Choroid plexus epithelial cell (primary cell): ENCODE results near the gene MYLK.

Experiments
- DNase-seq: peaks from one replicate; pipeline ENCODE4 v3.0.0-alpha.2; 2010; ENCODE audit warnings: low read depth
- H3K4me3 ChIP-seq: 2 replicates; pipeline ENCODE4 v1.5.1; 2011; ENCODE audit warnings: low read depth, mild to moderate bottlenecking, control low read depth, low read length, moderate library complexity
- TF ChIP-seq, protein P1 (sequence below): conservative IDR thresholded peaks from 2 replicates; pipeline ENCODE4 v1.5.1; 2011; ENCODE audit warnings: low read depth, mild to moderate bottlenecking, control low read depth, inconsistent platforms, low read length, moderate library complexity

Gene MYLK

GRCh38 chr3:123634149-123635051 lies 249.7 kb downstream of the MYLK start:
- TF ChIP-seq, protein P1, sequence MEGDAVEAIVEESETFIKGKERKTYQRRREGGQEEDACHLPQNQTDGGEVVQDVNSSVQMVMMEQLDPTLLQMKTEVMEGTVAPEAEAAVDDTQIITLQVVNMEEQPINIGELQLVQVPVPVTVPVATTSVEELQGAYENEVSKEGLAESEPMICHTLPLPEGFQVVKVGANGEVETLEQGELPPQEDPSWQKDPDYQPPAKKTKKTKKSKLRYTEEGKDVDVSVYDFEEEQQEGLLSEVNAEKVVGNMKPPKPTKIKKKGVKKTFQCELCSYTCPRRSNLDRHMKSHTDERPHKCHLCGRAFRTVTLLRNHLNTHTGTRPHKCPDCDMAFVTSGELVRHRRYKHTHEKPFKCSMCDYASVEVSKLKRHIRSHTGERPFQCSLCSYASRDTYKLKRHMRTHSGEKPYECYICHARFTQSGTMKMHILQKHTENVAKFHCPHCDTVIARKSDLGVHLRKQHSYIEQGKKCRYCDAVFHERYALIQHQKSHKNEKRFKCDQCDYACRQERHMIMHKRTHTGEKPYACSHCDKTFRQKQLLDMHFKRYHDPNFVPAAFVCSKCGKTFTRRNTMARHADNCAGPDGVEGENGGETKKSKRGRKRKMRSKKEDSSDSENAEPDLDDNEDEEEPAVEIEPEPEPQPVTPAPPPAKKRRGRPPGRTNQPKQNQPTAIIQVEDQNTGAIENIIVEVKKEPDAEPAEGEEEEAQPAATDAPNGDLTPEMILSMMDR, result no peak
- no peak overlapping the region for H3K4me3 ChIP-seq
- no peak for DNase-seq

- TF ChIP-seq, protein P1, result no peak
- DNase-seq, result peak; percentile 48
- no peak overlapping the region for H3K4me3 ChIP-seq
These were observed 250.6 kb downstream of the MYLK start for GRCh38 chr3:123633530-123633929.

GRCh38 chr3:123632161-123632655 lies 251.9 kb downstream of the MYLK start:
- peak; percentile 74 for DNase-seq
- TF ChIP-seq, protein P1, result no peak
- no peak overlapping the region for H3K4me3 ChIP-seq

DNA sequence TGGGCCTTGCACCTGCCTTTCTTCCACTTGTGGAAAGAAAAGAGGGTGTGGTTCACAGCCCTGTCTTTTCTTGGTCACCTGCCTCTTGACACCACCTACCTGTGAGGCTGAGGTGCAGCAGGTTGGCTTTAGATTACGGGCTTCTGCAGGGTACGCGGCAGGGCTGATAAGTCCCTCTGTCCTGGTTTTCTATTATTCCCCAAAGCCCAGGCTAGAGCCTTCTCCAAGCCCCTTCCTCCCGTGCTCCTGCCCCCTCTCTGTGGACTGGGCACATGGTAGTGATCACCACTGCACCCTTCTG lies 254.4 kb downstream of the MYLK start:
- TF ChIP-seq, protein P1, result no peak
- DNase-seq, result no peak
- no peak overlapping the region for H3K4me3 ChIP-seq

- no peak overlapping the region for H3K4me3 ChIP-seq
- no peak for DNase-seq
- TF ChIP-seq, protein P1, result no peak
These were observed 255.0 kb downstream of the MYLK start for GRCh38 chr3:123628996-123629746.

DNA sequence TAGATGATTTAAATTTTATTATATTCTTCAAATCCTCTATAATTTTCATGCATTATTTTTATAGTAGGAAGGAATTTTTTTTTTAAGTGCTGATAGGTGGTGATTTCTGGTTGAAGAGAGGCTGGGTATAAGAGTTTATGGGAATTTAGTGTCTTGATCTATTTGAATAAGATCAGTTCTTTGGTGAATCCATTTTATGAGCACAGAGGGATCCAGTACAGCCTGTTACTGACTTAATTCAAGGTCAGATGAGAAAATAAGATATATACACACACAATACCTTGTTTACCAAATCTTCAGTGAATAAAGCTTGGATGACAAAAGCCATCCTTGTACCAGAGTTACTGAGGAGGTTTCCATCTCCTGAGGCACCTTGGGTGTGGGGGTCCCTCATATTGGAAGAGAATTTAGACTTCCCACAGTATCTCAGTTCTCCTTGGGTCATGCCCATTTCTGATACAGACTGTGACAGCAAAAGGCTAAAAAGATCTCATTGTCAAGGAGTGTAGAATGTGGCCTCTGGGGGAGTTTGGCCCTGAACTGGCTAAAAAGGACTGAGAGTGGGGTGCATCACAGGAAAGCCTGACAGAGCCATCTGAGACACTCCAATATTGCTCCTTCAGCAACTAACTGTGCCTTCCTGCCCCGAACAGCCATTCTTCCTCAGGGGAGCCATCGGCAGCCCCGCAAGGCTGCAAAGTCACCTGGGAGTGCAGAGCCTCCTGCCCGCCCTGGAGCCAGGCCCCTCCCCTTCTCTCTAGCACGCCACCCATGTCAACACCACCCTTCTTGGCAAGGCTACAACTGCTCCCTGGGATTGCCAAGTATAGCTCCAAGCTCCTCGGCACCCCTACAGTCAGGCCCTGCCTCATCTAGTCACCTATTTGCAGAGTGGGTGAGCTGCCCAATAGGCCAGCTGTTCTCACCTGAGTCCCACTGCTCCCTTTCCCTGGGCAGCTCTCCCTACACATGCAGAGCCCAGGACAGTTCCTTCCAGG lies 256.2 kb downstream of the MYLK start:
- TF ChIP-seq, protein P1, result no peak
- no peak overlapping the region for H3K4me3 ChIP-seq
- no peak for DNase-seq
